GM18505 (cell line): ENCODE measurements around the gene ARSB.

ENCODE experiments used
- ATAC-seq: cut with Tn5 transposase; IDR thresholded peaks from one replicate; pipeline ENCODE4 v1.9.1; 2021; ENCODE audit not compliant: unreplicated experiment
- POLR2A ChIP-seq: IDR thresholded peaks from 4 replicates; pipeline ENCODE4 v1.6.1; 2011; ENCODE audit warnings: borderline replicate concordance; ENCODE audit not compliant: insufficient read depth, insufficient read length; ENCODE audit errors: extremely low read depth

Gene ARSB

DNA sequence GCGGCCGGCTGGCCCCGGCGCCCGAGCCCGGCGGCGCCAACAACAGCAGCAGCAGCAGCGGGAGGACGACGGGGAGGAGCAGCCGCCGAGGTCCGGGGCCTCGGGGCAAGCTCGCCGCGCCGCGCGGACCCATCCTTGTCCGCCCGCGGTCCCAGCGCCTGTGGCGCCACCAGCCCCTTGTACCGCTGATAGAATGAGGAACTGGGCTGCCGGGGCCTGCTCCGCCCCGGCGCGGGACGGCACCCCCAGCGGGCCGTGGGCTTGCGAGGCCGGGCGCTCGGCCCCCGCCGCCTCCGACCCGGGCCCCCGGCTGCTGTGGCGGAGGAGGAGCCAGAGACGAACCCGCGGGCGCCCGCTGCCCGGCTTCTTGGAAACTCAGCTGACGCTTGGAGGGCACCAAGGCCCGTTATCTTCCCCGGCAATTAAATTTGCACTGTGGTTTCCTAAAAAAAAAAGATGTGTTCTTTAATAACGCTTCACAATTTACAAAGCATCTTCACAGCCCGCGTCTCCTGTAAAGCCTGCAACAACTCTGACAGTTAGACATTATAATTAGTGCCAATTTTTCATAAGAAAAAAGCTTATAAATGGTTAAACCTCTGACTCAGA, at the start of gene ARSB:
TSS of gene ARSB (minus strand) at position 195 of the 609 bp plus-strand sequence. CDS start at position 133, 62 bp downstream.
- peak; percentile 36 for TF ChIP-seq POLR2A
- ATAC-seq: peak; percentile 49

DNA sequence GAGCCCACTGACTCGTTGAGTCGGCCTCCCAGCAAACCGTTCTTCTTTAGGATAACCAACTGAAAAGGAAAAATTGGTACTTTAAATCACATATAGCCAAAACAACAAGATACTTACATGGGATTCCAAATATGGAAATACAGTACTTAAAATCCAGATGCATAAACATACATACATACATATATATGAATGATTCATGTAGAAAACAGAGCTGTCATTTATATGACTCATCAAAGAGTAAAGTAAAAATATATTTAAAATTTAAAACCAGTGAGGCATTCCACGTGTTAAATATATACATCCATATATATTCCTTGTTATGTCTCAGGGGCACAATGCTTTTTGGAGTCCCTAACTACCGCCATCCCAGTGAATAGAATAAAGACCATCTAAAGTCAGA, 47.7 kb upstream of the ARSB start:
- no peak for ATAC-seq
- TF ChIP-seq POLR2A: no peak

DNA sequence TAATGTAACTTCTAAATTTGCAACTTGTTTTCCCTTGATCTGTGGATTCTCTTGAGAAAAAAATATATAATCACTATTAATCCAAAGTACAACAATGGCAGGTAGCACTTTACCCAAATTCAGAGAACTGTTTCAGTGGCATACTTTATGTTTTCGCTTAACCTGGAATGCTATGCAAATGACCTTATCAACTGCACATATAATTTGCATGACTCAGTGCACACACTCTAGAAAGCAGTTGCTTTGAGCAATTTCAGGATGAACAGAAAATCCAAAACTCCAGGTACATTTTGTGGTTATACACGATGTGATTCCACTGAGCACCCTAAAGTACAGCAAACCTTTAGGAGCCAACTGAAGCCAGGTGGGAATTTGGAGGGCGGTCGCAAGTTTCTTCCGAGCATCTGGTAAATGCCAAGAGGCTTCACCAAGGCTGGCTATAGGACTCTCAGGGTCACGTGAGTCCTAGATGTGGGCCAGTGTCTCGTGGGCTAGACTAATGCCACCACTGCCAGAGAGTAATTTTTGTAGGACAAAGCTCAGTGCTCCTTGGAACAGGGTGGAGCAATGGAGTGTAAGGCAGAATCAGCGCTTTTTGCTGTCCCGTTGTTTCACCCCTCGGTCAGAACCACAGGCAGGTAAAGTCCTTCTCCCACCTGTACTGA, 47.1 kb upstream of the ARSB start:
- ATAC-seq: no peak
- TF ChIP-seq POLR2A: no peak

DNA sequence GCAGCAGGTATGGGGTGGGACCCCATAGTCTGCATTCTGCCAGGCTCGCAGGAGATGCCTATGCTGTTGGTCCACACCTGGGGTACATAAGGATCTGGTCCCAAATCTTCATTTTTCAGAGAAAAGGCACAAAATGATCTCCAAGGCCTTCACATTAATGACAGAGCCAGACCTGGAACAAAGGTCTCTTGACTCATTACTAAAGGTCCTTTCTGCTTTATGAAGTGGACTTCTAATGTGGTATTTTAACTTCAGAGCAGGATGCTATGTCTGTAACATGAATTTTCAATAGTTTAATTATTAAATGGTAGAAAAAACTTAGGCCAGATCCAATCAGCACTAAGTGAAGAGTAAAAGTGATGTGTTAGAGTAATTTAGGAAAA, 46.4 kb upstream of the ARSB start:
- no peak for ATAC-seq
- TF ChIP-seq POLR2A: no peak

DNA sequence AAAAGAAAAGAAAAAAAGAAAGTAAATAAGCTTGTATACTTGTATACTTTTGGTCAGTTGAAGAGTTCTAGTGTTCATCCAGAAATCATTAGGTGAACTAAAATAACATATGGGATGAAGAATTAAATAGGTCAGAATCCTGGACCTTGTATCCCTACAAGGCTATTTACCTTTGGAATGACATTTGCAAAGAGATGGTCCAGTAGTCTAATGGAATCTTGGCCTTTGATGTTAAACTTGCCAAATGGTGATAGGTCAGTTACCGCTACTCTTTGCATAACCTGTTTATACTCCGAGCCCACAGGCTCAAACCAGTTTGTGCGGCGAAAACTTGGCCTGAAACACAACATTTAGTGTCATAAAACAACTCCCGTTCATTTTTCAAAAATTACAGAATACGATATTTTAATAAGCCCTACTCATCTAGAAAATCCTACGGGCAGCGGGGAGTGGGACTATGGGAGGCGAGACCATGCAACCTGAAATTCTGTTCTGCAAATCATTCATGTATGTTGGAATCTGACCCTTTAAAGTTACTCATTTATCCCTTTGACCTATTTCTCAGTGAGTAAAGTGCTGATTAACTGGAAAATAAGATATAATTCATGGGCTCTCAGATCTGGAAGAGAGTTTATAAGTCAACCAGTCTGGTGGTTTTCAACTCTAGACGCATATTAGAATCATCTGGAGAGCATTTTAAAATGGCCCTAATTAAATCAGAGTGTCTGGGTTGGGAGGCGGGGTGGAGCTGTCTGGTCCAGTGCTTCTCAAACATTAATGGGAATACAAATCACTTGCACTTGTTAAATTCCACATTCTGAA, 45.8 kb upstream of the ARSB start:
- no peak for TF ChIP-seq POLR2A
- no peak for ATAC-seq

DNA sequence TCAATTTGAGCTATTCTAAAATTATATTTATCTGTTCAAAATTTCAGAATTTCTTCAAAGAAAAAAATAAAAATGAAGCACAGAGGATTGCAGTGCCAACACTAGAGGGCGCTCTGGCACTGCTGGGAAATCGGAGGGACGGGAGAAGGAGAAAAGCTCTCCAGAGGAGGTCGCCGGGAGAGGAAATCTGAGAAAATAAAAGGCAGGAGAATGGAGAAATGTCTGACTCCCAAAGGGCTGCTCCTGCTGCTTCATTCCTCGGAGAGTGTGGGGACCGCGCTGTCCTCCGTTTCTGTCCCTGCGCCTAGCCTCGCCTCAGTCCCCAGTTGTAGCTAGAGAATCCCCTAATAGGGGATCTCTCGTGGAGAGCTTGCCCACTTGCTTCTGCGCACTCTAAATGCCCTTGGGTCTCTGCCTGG, 40.0 kb upstream of the ARSB start:
- TF ChIP-seq POLR2A: no peak
- no peak for ATAC-seq

DNA sequence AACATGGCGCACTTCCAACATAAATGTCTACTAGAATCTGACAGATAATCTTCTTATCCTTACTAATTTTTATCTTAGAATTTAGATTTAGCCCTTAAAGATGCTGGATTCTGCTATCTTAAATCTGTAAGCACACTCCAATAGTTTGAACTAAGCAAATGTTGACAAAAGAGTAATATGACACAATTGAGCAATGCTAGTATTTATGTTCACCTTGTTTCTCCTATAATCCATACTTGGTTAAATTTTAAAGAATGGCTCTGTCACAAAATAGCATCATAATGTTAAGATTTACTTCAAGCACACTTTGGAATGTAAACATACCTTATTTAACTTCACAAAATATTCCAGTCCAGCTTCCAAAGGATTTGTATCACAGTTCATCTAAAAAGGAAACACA, 38.8 kb upstream of the ARSB start:
- no peak for ATAC-seq
- no peak for TF ChIP-seq POLR2A

DNA sequence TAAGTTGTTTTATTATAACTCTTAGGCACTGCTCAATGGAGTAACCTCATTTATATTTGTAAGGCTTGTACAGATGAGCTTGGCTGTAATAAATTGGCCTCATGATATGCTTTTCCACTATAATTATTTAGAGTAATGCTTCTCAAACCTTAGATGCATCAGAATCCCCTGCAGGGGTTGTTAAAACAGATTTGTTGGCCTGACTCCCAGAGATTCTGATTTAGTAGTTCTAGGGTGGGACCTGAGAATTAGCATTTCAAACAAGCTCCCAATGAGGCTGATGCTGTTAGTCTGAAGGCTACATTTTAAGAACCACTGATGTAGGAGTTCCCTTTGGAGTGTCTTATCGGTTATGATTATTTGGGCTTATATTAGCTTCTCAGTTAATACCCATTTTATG, 38.2 kb upstream of the ARSB start:
- no peak for TF ChIP-seq POLR2A
- ATAC-seq: no peak

DNA sequence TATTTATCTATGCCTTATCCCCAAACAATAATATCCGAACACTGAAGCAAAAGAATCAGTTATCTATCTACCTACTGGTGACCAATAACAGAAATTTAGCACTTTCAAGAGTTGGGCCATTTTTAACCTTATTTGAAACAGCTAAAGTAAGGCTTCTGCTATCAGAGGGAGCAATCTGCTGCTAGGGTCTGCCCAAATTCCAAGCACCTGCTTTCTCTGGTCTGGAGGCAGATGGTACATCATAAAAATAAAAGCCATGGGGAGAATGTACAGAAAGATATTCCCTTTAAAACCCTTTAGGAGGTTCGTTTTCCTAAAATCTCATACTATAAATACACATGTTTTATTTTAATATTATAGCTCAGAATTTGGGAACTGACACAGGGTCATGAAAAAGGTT, 37.7 kb upstream of the ARSB start:
- ATAC-seq: no peak
- TF ChIP-seq POLR2A: no peak

DNA sequence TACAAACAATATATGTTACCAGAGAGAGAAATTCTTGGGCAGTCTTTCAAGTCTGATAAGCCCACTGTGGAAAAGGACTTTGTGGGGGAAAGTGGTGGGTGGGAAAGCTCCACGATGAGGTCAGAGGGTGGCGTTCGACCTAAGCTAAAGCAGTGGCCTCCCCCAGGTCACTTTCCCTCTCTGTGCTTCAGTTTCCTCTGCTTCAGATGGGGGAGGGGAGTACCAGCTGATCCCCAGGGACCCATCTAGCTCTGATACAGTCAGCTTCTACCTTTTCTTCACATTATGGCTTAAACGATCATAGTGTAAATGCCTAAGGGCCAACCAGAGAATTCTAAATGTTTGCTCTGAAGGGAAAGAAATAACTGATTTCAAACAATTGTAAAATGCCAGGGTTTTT, 36.6 kb upstream of the ARSB start:
- TF ChIP-seq POLR2A: no peak
- ATAC-seq: no peak

DNA sequence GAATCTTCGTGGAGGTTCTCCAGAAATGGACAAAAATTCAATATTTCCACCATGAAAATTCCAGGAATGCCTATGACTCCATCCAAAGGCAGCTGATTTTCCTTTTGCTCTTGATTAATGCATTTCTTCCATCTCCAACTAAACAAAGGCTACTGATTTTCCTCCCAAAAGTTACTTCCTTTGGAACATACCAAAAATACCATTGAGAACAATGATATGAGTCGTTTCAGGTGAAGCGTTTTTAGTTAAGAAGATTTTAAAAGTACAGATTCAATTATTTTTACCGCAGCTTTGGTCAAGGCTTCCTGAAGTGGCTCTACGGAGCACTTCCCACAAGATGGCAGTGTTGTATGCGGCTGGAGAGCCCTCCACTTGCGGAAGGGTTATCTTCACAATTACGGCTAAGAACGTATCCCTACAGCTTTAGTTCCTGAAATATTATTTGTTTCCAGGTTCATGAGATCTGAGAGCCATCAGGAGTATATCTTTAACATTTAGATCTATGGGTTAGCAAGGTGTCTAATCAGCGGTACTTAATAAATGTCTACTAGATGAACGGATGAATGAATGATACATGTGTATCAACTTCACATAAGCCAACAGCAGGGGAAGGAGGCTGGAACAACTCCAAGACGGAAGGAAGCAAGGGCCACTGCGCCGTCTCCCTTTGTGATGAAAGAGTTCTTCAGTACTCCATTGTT, 35.9 kb upstream of the ARSB start:
- no peak for TF ChIP-seq POLR2A
- no peak for ATAC-seq

DNA sequence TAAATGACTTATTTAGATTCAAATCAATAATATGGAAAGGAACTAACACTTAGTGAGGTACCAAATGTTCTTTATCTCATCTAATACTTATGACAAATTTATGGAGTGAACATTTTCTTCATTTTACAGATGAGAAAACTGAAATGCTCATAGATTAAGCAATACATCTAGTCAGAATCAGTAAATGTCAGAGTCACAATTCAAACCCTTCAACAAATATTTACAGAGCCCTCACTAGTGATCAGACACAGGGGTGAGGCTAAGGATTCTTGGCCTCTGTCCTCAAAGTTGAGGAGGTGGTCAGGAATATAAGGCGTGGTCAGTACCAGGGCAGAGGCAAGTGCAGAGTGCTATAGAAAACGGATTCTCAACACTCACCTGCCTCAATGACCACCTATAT, 29.5 kb upstream of the ARSB start:
- no peak for ATAC-seq
- no peak for TF ChIP-seq POLR2A

DNA sequence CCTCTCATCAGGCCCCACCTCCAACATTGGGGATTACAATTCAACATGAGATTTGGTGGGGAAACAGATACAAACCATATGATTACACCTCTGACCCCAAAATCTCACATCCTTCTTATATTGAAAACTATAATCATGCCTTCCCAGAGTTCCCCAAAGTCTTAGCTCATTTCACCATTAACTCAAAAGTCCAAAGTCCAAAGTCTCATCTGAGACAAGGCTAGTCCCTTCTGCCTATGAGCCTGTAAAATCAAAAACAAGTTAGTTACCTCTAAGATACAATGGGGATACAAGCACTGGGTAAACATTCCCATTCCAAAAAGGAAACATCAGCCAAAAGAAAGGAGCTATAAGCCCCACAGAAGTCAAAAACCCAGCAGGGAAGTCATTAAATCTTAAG, 26.8 kb upstream of the ARSB start:
- ATAC-seq: no peak

DNA sequence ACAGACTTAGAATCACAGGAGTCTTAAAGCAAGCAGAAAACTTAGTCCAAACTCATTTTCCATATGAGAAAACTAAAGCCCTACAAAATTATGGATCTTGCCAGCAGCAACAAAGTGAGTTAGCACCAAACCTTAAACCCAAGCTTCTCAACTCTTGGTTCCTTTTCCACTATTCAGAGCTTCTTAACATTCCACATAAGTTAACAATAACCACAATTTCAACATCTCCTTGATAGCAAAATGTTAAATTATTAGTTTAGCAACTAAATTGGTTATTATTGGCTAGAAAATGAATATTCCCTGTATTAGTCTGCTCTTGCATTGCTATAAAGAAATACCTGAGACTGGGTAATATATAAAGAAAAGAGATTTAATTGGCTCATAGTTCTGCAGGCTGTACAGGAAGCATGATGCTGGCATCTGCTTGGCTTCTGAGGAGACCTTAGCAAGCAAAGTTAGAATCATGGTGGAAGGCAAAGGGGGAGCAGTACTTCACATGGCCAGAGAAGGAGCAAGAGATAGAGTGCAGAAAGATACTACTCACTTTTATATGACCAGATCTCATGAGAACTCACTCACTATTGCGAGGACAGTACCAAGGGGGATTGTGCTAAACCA, 26.2 kb upstream of the ARSB start:
- no peak for TF ChIP-seq POLR2A
- ATAC-seq: no peak

More for the DNA sequence above, 26.8 kb upstream of the ARSB start:
- no peak for TF ChIP-seq POLR2A

DNA sequence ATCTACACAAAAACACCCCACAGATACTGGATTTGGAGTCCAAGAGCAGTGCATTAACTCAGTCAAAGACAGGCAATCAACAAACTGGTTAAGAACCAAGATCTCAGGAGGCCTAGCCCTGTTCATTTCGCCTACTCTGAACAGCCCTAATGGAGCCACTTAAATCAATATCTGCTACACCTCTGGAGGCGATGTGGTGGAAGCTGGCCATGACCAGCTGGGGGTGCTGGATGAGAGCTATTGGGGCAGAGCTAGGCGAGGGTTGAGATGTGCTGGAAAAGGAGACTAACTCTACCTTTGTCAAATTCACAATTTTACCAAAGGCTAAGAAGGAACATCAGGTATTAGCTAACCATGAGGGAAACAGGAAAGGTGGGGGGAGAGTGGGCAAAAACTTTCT, 23.3 kb upstream of the ARSB start:
- ATAC-seq: no peak
- no peak for TF ChIP-seq POLR2A
